D721Med (cell line): ENCODE results near the gene SRGAP3.

ENCODE experiments used
- DNase-seq: peaks from one replicate; pipeline ENCODE4 v3.0.0; 2011; ENCODE audit warnings: low spot score; ENCODE audit not compliant: insufficient read length
- FAIRE-seq: peaks from 2 replicates; lab custom pipeline; 2011; peaks lifted over from hg19 to GRCh38; lab: Jason Lieb, UNC
- TF ChIP-seq, protein P1 (sequence below): IDR thresholded peaks from 2 replicates; pipeline ENCODE4 v1.5.1; 2012; ENCODE audit warnings: mild to moderate bottlenecking, control low read depth; ENCODE audit not compliant: insufficient read depth; ENCODE audit errors: missing control alignments

Gene SRGAP3

DNA sequence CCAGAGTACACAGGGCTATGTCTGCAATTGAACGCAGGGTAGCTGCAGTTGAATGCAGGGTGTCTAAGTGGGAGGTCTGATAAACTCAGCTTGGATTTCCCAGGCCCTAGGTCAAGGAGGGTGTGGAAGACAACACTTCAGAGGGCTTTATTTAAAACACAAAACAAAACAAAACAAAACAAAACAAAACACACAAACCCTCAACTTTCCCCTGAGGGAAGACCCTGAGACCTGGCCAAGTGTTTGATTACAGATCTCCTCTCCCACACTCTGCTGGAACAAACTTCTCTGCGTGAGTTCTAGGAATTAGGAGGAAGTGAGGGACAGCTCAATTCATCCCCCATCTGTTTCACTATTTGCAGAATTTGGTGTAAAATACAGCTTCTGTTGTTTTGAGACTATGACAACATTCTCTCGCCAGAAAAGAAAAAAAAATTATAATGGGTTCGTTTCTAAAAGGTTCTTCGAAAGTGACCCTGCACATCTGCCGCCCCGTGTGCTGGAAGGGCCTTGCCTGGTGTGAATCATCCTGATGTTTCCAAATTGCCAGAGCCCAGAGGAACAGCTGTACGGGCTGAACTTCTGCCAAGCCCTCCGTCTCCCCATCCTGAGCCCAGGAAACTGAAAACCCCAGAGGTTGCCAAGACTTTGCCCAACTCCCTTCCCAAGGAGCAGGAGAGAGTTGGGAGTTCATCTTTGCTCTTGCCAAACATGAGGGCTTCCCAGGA lies 212.9 kb downstream of the SRGAP3 start:
- TF ChIP-seq, protein P1, sequence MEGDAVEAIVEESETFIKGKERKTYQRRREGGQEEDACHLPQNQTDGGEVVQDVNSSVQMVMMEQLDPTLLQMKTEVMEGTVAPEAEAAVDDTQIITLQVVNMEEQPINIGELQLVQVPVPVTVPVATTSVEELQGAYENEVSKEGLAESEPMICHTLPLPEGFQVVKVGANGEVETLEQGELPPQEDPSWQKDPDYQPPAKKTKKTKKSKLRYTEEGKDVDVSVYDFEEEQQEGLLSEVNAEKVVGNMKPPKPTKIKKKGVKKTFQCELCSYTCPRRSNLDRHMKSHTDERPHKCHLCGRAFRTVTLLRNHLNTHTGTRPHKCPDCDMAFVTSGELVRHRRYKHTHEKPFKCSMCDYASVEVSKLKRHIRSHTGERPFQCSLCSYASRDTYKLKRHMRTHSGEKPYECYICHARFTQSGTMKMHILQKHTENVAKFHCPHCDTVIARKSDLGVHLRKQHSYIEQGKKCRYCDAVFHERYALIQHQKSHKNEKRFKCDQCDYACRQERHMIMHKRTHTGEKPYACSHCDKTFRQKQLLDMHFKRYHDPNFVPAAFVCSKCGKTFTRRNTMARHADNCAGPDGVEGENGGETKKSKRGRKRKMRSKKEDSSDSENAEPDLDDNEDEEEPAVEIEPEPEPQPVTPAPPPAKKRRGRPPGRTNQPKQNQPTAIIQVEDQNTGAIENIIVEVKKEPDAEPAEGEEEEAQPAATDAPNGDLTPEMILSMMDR, result no peak
- DNase-seq, result no peak
- no peak for FAIRE-seq

DNA sequence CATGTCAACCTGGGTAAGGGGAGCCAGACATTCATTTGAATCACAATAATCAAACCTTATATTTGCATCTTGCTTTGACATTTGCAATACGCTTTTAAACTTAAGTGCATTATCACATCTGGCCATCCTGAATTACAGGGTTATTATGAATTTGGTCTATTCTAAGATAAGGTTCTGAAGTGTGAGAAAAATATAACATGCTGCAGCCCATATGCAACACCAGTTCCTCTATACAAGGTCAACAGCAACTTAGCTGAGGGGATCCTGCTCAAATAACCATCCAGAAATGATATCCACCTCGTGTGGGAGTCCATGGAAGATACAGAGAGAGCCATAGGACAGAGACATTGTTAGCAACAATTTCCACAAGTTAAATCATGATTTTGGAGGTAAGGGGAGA lies 213.5 kb downstream of the SRGAP3 start:
- TF ChIP-seq, protein P1, result no peak
- FAIRE-seq (no peak), DNase-seq (no peak)

DNA sequence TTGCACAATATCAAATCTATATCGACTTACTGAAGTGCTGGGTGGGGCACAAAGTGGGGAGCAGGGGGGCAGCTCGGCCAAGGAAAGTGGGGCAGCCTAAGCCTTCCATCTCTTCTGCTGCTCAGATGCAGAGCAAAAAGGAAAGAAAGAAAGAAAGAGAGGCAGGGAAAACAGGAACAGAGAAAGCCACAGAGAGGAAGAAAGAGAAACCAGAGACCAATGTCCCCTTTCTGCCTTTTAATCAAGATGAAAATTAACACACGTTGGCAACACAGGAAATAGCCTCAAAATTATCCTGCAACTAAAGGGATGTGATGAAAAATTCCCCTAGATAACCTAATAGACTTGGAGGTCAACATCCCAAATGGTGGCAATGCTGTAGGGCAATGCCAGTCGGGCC lies 214.0 kb downstream of the SRGAP3 start:
- FAIRE-seq (no peak), DNase-seq (no peak)
- TF ChIP-seq, protein P1, result no peak

DNA sequence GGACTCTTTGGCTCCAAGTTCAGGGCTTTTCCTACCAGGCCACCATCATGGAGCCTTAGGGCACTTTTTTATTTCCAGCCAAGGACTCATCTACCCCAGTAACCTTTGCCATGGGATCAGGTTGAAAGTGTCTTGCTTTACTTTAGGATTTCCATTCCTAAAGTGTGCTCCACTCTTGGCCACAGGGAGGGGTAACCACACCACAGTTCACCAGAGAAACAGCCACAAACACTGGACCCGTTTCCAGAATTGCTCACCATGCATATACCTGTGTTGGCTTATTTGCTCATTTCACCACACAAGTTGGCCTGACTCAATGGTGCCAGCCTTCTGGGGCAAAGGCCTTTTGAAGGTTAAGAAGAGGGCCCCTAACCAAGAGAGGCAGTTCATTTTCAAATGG lies 215.6 kb downstream of the SRGAP3 start:
- FAIRE-seq, result no peak
- TF ChIP-seq, protein P1, result no peak
- DNase-seq, result no peak

- no peak for FAIRE-seq
- TF ChIP-seq, protein P1, result no peak
Measured at GRCh38 chr3:9032231-9032777, 217.1 kb downstream of the SRGAP3 start.

DNA sequence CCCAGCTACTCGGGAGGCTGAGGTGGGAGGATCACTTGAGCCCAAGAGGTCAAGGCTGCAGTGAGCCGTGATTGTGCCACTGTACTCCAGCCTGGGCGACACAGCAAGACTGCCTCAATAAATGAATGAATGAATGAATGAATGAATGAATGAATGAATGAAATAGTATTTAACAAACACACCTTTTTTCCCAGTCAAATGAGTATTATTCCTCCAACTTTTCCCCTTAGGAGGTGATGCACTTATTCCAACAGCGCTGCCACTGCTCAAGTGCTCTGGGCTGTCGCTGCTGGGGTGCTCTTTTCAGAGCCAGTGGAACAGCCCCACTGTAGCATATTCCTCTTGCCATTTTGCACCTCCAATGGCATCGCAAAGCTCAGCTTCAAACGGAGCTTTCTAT lies 219.4 kb downstream of the SRGAP3 start:
- TF ChIP-seq, protein P1, result no peak
- no peak for FAIRE-seq
- DNase-seq, result no peak

More at GRCh38 chr3:9032231-9032777, 217.1 kb downstream of the SRGAP3 start:
- no peak for DNase-seq

DNA sequence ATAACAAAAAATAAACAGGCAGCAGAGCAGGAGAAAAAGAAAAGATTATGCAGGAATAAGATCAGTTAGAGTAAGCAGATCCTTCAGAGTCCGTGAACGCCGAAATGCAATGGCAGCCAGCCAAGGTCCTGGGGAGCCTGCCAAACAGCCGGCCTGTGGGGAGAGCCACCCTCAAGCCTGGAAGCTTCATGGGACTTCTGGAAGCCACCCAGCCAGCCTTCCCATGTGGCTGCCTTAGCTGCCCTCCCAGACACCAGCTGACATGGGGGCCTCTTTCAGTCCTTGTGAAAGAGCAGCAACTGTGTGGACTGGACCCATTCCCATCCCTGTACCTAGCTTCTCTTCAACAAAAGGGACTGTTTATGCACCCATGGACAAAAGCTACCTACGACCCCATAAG lies 221.3 kb downstream of the SRGAP3 start:
- FAIRE-seq (no peak), DNase-seq (no peak)
- TF ChIP-seq, protein P1, result no peak
